ENCODE results near the gene TIPRL.
"Not testable (repeated sequence)": the region's sequence is repeated elsewhere in the genome, so short reads cannot be mapped to it uniquely, and the experiment has no call there.

The TIPRL gene

DNA sequence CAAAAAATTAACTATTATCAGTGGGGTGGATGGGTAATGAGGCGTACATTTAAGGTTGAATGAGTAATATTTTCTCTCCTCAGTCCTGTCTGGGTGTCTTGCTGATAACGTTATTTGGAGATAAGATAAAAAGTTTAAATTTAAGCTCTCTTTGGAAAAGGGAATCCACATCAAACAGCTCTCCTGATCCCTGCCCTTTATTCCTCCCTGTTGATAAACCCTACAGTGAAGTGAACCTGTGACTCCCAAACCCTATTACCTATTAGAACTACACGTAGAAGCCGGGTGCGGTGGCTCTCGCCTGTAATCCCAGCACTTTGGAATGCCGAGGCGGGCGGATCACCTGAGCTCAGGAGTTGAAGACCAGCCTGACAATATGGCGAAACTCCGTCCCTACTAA is 32.1 kb upstream of the TIPRL start:
- peaks cover 16% of the 10 kb centered on the region for H3K4me1 Mint-ChIP-seq
- H3K4me3 Mint-ChIP-seq: peak overlapping the region; percentile 34
- H3K27ac Mint-ChIP-seq: peak overlapping the region; percentile 47
- H3K36me3 Mint-ChIP-seq: no peaks in the 10 kb centered on the region
- no peaks in the 10 kb centered on the region for H3K9me3 Mint-ChIP-seq
- no peak for ATAC-seq
- H3K27me3 Mint-ChIP-seq: no peaks in the 10 kb centered on the region

DNA sequence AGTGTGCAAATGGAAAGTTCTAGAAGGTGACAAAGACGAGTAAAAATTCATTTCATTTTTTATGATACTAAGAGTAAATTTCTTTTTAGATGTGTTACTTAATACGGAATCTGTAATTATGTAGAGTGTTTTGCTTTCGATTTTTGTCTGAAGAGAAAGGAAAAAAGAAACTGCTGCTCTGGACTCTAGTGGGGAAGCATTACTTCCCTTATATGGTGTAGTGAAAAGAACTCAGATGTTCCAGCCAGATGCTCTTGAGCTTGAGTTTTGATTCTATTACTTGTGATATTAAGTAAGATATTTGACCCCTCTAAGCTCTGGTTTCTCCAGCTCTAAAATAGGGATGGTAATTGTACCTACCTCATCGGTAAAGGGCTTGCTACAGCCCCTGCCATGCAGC is 29.8 kb upstream of the TIPRL start:
- Mint-ChIP-seq H3K4me1 (peaks cover 16% of the 10 kb centered on the region), H3K4me3 (no peak overlapping the region), H3K36me3 (no peaks in the 10 kb centered on the region), H3K27ac (peak overlapping the region; percentile 62), H3K27me3 (no peaks in the 10 kb centered on the region), H3K9me3 (no peaks in the 10 kb centered on the region)
- ATAC-seq: no peak

DNA sequence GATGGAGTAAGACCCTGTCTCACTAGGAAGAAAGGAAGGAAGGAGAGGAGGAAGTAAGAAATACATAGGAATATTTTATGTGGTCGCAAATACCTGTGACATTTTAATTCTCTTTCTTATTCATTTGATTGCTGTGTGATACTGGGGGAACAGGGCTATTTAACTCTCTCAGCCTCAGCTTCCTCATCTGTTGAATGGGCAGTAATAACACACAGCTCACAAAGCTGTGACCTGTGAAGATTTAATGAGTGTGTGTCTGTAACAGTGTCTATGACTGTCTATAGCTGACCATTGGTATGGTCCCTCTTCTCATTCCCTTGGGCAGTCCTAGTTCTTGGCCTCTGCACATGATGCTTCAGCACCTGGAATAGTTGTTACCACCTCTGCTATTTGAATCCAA is 28.5 kb upstream of the TIPRL start:
- Mint-ChIP-seq H3K27me3 (no peaks in the 10 kb centered on the region), H3K9me3 (peaks cover 4% of the 10 kb centered on the region), H3K4me3 (no peak overlapping the region), H3K4me1 (peaks cover 20% of the 10 kb centered on the region), H3K27ac (no peak overlapping the region), H3K36me3 (no peaks in the 10 kb centered on the region)
- ATAC-seq: no peak

DNA sequence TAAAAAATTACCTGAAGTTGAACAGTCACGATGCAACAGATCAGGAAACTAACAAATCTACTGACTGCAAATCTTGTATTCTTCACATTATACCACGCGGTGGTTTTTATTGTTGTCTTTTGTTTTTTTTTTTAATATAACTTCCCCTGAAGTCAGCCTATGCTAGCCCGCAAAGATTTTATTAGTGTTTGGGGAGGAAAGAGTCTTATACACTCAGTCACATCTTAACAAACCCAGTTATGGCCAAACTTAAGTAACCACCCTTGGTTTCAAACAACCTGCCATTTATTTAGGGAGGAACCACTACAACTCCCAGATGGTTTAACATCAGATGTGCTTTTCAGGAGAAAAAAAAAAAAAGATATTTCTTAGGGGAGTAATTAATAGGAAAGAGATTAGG is 26.8 kb upstream of the TIPRL start:
- Mint-ChIP-seq H3K4me3 (no peak overlapping the region), H3K9me3 (peaks cover 6% of the 10 kb centered on the region), H3K36me3 (no peaks in the 10 kb centered on the region), H3K27me3 (no peaks in the 10 kb centered on the region), H3K4me1 (peaks cover 14% of the 10 kb centered on the region), H3K27ac (no peak overlapping the region)
- ATAC-seq: no peak

DNA sequence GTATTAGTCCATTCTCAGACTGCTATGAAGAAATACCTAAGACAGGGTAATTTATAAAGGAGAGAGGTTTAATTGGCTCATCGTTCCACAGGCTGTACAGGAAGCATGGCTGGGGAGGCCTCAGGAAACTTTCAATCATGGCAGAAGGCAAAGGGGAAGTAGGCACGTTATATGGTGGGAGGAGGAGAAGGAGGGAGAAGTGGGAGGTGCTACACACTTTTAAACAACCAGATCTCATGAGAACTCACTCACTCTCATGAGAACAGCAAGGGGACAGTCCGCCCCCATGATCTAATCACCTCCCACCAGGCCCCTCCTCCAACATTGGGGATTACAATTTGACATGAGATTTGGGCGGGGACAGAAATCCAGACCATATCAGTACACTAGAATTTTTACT is 24.1 kb upstream of the TIPRL start:
- not testable (repeated sequence) for H3K4me3 Mint-ChIP-seq

DNA sequence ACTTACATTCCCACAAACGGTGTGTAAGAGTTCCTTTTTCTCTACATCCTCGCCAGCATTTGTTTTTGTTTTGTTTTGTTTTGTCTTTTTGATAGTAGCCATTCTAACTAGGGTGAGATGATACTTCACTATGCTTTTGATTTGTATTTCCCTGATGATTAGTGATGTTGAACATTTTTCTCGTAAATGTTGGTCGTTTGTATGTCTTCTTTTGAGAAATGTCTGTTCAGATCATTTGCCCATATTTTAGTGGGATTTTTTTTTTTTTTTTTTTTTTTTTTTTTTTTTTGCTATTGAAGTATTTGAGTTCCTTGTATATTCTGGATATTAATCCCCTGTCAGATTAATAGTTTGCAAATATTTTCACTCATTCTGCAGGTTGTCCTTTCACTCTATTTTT is 22.9 kb upstream of the TIPRL start:
- Mint-ChIP-seq H3K36me3 (peaks cover 27% of the 10 kb centered on the region), H3K27me3 (no peaks in the 10 kb centered on the region), H3K27ac (no peak overlapping the region), H3K4me3 (no peak overlapping the region), H3K4me1 (peaks cover 8% of the 10 kb centered on the region), H3K9me3 (peaks cover 30% of the 10 kb centered on the region)
- no peak for ATAC-seq

More for the DNA sequence above, 24.1 kb upstream of the TIPRL start:
- not testable (repeated sequence) for H3K4me1 Mint-ChIP-seq, H3K27ac Mint-ChIP-seq, ATAC-seq, H3K27me3 Mint-ChIP-seq
- peaks cover 17% of the 10 kb centered on the region for H3K36me3 Mint-ChIP-seq
- H3K9me3 Mint-ChIP-seq: peaks cover 21% of the 10 kb centered on the region

DNA sequence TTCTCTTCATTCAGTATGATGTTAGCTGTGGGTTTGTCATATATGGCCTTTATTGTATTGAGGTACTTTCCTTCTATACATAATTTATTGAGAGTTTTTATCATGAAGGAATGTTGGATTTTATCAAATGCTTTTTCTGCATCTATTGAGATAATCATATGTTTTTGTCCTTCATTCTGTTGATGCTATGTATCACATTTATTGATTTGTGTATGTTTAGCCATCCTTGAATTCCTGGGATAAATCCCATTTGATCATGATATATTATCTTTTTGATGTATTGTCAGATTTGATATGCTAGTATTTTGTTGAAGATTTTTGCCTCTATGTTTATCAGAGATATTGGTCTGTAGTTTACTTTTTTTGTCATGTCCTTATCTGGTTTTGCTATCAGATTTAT is 21.1 kb upstream of the TIPRL start:
- Mint-ChIP-seq H3K4me1 (peaks cover 8% of the 10 kb centered on the region), H3K36me3 (peaks cover 27% of the 10 kb centered on the region), H3K27ac (no peak overlapping the region), H3K9me3 (peaks cover 32% of the 10 kb centered on the region), H3K4me3 (no peak overlapping the region), H3K27me3 (no peaks in the 10 kb centered on the region)
- ATAC-seq: no peak

DNA sequence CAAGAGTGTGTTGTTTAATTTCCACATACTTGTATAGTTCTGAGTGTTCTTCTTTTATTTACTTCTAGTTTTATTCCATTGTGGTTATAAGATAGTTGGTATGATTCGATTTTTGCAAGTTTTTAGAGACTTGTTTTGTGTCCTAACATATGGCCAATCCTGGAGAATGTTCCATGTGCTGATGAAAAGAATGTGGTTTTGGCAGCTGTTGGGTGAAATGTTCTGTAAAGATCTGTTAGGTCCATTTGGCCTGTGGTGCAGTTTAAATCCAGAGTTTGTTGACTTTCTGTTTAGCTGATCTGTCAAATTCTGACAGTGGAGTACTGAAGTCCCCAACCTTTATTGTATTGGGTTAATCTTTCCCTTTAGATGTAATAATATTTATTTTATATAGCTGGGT is 19.5 kb upstream of the TIPRL start:
- Mint-ChIP-seq H3K9me3 (peaks cover 32% of the 10 kb centered on the region), H3K27me3 (no peaks in the 10 kb centered on the region), H3K27ac (no peak overlapping the region), H3K4me1 (peaks cover 18% of the 10 kb centered on the region), H3K4me3 (no peak overlapping the region), H3K36me3 (peaks cover 27% of the 10 kb centered on the region)
- no peak for ATAC-seq

DNA sequence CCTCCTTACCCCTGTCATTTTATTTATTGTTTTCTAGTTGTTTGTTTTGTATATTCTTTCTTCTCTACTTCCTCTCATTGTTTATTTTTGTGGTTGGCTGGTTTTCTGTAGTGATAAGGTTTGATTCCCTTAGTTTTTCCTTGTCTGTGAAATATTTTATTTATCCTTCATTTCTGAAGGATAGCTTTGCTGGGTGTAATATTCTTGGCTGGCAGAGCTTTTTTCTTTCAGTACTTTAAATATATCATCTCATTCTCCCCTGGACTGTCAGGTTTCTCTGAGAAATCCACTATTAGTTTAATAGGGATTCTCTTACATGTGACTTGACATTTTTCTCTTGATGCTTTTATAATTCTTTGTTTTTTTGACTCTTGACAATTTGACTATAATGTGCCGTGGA is 18.8 kb upstream of the TIPRL start:
- no peak for ATAC-seq
- H3K27me3 Mint-ChIP-seq: no peaks in the 10 kb centered on the region
- no peak overlapping the region for H3K27ac Mint-ChIP-seq
- H3K9me3 Mint-ChIP-seq: peaks cover 30% of the 10 kb centered on the region
- peaks cover 27% of the 10 kb centered on the region for H3K36me3 Mint-ChIP-seq
- no peak overlapping the region for H3K4me3 Mint-ChIP-seq
- peaks cover 20% of the 10 kb centered on the region for H3K4me1 Mint-ChIP-seq

DNA sequence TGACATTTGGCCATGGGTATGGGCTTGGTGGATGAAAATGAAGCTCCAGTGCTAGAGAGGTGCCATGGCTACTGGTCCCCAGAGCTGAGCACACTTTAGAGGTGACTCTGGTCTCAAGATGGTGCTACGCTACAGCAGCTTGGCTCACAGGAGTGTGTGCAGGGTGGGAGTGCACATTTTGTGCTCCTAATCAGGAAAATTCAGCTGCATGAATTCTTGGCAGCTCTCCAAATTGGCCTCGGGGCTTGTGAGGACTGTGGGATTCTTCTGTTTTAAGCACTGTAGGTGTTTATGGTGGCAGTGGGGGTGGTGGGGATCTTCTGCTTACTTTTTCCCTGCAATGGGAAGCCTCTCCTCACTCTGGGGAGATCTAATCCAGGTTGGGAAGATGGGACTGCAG is 17.3 kb upstream of the TIPRL start:
- peaks cover 17% of the 10 kb centered on the region for H3K4me1 Mint-ChIP-seq
- no peaks in the 10 kb centered on the region for H3K27me3 Mint-ChIP-seq
- no peak overlapping the region for H3K27ac Mint-ChIP-seq
- H3K9me3 Mint-ChIP-seq: peaks cover 26% of the 10 kb centered on the region
- H3K36me3 Mint-ChIP-seq: peaks cover 27% of the 10 kb centered on the region
- ATAC-seq: no peak
- H3K4me3 Mint-ChIP-seq: no peak overlapping the region

DNA sequence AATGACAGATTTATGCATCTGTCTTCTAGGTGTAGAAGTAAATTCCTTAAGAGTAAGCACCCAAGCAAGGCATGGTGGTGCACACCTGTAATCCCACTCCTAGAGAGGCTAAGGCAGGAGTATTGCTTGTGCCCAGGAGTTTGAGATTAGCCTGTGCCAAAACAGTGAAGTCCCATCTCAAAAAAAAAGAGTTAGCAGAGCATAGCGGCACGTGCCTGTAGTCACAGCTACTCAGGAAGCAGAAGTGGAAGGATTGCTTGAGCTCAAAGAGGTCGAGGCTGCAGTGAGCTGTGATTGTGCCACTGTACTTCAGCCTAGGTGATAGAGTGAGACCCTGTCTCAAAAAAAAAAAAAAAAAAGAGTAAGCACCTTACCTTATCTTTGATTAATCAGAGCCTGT is 15.1 kb upstream of the TIPRL start:
- Mint-ChIP-seq H3K36me3 (peaks cover 18% of the 10 kb centered on the region), H3K27ac (no peak overlapping the region), H3K27me3 (no peaks in the 10 kb centered on the region), H3K4me3 (no peak overlapping the region), H3K4me1 (peaks cover 17% of the 10 kb centered on the region), H3K9me3 (peaks cover 15% of the 10 kb centered on the region)
- ATAC-seq: no peak

DNA sequence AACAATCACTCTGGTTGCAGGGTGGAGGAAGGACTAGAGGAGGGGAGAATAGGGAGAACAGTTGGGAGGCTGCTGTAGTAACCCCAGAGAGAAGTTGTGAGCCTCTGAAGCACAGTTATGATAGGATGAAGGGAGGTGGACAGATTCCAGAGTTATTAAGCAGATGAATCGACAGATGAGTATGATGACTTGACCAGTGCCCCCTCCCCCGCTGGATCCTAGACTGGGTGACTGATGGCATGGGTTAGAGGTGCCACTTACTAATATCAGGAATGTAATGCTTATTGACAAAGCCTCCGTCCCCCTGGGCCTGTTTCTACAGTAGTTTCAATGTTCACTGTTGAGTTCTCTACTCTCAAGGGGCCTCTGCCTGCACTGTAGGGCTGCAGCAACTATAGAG is 14.0 kb upstream of the TIPRL start:
- Mint-ChIP-seq H3K4me1 (peaks cover 17% of the 10 kb centered on the region), H3K27me3 (no peaks in the 10 kb centered on the region), H3K9me3 (peaks cover 10% of the 10 kb centered on the region), H3K27ac (no peak overlapping the region), H3K36me3 (peaks cover 10% of the 10 kb centered on the region), H3K4me3 (no peak overlapping the region)
- ATAC-seq: no peak

DNA sequence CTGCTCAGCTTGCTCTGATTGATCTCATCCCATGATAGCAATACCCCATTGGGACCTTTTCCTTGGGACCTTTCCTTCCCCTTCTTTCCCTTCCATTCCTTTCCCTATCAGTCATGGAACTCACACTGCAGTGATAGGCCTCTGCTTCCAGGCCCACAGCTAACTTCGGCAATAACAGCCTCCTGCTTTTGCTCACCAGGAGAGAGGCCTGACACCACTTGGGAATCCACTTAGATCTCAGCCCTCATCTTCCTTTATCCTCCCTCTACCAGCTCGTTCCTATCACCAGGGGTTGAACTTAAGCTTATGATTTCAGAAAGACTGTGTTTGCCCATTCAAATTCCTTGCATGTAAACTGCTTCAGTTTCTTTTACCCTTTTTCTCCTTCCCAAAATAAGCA is 11.0 kb upstream of the TIPRL start:
- no peak for ATAC-seq
- H3K36me3 Mint-ChIP-seq: no peaks in the 10 kb centered on the region
- no peak overlapping the region for H3K4me3 Mint-ChIP-seq
- peaks cover 31% of the 10 kb centered on the region for H3K4me1 Mint-ChIP-seq
- no peak overlapping the region for H3K27ac Mint-ChIP-seq
- H3K27me3 Mint-ChIP-seq: peaks cover 2% of the 10 kb centered on the region
- no peaks in the 10 kb centered on the region for H3K9me3 Mint-ChIP-seq

DNA sequence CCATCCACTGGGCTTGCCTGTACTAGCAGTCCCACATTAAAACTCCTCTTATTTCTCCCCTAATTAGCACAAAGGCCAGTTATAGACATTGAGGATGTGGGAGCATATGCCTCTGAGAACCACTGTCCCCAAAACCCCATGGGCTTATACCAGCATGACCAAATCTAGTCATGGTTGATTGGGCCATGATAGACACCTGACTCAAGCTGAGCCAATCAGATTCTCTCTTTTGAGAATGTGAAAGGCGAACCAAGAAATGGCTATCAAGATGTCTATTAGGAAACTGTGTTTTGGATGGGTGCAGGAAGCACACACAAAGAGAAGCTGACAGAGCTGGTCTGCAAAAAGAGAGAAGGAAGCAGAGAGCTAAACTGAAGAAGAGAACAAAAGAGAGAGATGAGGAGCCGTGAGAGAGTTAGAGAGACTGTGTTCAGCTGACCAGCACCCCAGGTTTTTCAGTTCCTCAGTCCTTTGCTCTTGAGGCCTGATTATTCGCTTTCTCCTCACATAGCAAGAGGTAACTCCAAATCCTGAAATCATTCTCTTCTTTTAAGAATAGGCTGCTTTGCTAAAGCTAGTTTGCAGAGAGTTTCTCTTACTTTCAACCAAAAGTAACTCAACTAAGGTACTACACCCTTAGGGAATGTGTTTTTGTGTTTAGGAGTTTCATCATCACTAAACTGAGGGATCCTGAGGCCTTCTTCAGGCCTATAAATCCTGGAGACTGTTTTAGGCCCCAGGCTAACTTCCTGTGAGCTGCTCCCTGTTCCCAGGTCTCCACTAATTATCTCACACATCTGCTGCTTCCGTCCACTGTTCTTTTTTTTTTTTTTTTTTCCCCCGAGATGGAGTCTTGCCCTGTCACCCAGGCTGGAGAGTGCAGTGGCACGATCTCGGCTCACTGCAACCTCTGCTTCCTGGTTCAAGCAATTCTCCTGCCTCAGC is 7.9 kb upstream of the TIPRL start:
- Mint-ChIP-seq H3K27me3 (peaks cover 15% of the 10 kb centered on the region), H3K4me3 (no peak overlapping the region)

DNA sequence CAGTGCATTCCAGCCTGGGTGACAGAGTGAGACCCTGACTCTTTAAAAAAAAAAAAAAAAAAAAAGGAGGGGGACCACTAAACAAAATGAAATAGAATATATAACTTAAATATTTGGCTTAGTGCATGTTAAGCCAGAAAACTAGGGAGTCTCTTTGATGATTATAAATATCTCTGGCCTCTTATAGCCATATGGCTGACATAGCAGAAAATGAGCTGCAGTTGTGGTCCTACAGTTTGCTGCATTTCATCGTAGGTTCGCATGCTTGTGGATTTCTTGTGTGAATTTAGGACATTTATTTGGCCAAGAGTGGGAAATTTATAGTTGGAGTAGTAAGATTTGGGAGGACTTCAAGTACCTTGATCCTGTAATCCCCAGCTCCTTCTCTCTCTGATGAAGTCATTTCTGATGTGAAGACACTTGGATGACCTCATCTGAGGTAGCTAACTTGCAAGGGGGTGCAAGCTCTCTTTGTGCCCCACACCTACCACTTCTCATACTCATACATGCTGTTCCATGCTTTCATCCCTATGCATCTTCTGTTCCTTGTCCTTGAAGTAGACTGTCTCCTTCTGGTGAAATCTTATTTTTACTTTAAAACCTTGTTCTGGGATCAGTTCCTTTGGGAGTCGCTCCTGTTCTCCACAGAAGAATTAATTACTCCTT is 6.4 kb upstream of the TIPRL start:
- Mint-ChIP-seq H3K36me3 (no peaks in the 10 kb centered on the region), H3K4me3 (no peak overlapping the region), H3K9me3 (no peaks in the 10 kb centered on the region), H3K27ac (no peak overlapping the region), H3K4me1 (peaks cover 14% of the 10 kb centered on the region), H3K27me3 (peaks cover 15% of the 10 kb centered on the region)
- ATAC-seq: no peak

More for the DNA sequence above, 7.9 kb upstream of the TIPRL start:
- Mint-ChIP-seq H3K9me3 (no peaks in the 10 kb centered on the region), H3K36me3 (no peaks in the 10 kb centered on the region), H3K27ac (peak overlapping the region; percentile 11), H3K4me1 (peaks cover 14% of the 10 kb centered on the region)
- peak; percentile 80 for ATAC-seq

DNA sequence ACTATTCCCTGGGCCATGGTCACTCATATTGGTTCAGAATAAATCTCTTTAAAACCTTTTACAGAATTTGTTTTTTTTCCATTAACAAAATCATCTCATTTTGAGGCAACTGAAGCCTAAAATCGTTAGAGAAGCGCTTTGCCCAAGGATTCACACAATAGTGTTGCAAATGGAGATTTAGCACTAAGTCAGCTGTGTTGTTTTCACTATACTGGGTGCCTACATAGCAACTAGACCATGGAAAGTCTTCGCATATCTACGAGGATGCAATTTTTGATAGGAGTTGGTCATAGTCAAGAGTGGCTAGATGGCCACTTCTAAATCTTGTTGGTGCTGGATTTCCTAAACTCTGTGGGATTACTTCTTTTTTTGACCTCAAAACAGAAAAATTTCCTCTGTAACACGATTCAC is 530 bp upstream of the TIPRL start:
- Mint-ChIP-seq H3K4me3 (no peak overlapping the region), H3K36me3 (no peaks in the 10 kb centered on the region), H3K4me1 (no peaks in the 10 kb centered on the region), H3K27me3 (peaks cover 9% of the 10 kb centered on the region), H3K27ac (no peak overlapping the region), H3K9me3 (no peaks in the 10 kb centered on the region)
- ATAC-seq: no peak

Data from stimulated activated memory B cell treated with anti-CD40 and anti-IgM and Interleukin-4, amounts not matched to agents 10 μg/mL and 1 μg/mL and 100 μg/mL, for 72 hours (primary cell).